Esophagus muscularis mucosa (tissue), 4 donors: ENCODE measurements around the gene TRABD2B. TPM values are rescaled to one million over a fixed set of nuclear protein-coding genes. Genes with fewer than 3 reads are reported as not detected.

Experiments
- DNase-seq: peaks from one replicate; pipeline ENCODE4 v3.0.0-alpha.2; 2017; ENCODE audit errors: extremely low spot score
- H3K27ac ChIP-seq, 4 donors: fragments of 200-600 bp; sonication (generic); replicated peaks in 1 of 4; 1 replicate in 3 of 4; 2 replicates in 1 of 4; pipeline ENCODE4 v1.5.1; 2016 to 2019; ENCODE audit warnings: mild to moderate bottlenecking in 1 of 4
- H3K27me3 ChIP-seq, 4 donors: fragments of 200-600 bp; sonication (generic); one replicate each; pipeline versions ENCODE4 v1.5.1 to v1.6.0; 2016 to 2019
- H3K36me3 ChIP-seq, 4 donors: fragments of 200-600 bp; sonication (generic); one replicate each; pipeline ENCODE4 v1.5.1; 2016 to 2019
- H3K4me1 ChIP-seq, 4 donors: fragments of 200-600 bp; sonication (generic); one replicate each; pipeline ENCODE4 v1.5.1; 2016 to 2019
- H3K4me3 ChIP-seq, 4 donors: fragments of 200-600 bp; sonication (generic); 1 replicate in 2 of 4; 2 replicates in 2 of 4; pipeline ENCODE4 v1.5.1; 2016 to 2019; ENCODE audit warnings: mild to moderate bottlenecking in 4 of 4, moderate library complexity in 1 of 4
- H3K9me3 ChIP-seq, 4 donors: fragments of 200-600 bp; sonication (generic); 1 replicate in 3 of 4; 2 replicates in 1 of 4; pipeline ENCODE4 v1.5.1; 2016 to 2019
- EP300 ChIP-seq: sonication (generic); formaldehyde crosslinking; IDR thresholded peaks from one replicate; pipeline ENCODE4 v1.6.1; 2017; ENCODE audit warnings: antibody characterized with exemption
- POLR2A ChIP-seq: fragments of 450-650 bp; IDR thresholded peaks from one replicate; pipeline ENCODE4 v1.6.1; 2017; ENCODE audit warnings: antibody characterized with exemption, moderate library complexity, mild to moderate bottlenecking, low read depth
- POLR2AphosphoS5 ChIP-seq, 2 donors: sonication (generic); formaldehyde crosslinking; IDR thresholded peaks; one replicate each; pipeline ENCODE4 v1.6.1; 2017; ENCODE audit warnings: antibody characterized with exemption in 2 of 2
- WGBS: methylation state at CpG from one replicate; pipeline ENCODE4 v1.1.5; 2018; 5-methylcytosine and 5-hydroxymethylcytosine counted together
- intact Hi-C: fragments of 100-400 bp; cut with DNase I; formaldehyde crosslinking; loops from one replicate; pipeline ENCODE4 v1.15.1; 2023
- total RNA-seq, 4 donors: library from RNA; depleted of rRNA; stranded (reverse); fragments of >200 nt; gene quantifications; one replicate each; pipeline versions ENCODE4 v1.1.0 to v1.2.1, GENCODE V29; 2016
- TF ChIP-seq, protein P1 (sequence below), 3 experiments: fragments of 200-600 bp in 2 of 3; fragments of 450-650 bp in 1 of 3; sonication (generic) in 2 of 3; IDR thresholded peaks; one replicate each; pipeline ENCODE4 v1.5.1; 2017 to 2019; ENCODE audit warnings: antibody characterized with exemption in 3 of 3, mild to moderate bottlenecking in 2 of 3, moderate library complexity in 1 of 3

TRABD2B gene
- total RNA-seq, 4 donors from 2014 or later: 4.0 to 7.6 (median 4.1) TPM

DNA sequence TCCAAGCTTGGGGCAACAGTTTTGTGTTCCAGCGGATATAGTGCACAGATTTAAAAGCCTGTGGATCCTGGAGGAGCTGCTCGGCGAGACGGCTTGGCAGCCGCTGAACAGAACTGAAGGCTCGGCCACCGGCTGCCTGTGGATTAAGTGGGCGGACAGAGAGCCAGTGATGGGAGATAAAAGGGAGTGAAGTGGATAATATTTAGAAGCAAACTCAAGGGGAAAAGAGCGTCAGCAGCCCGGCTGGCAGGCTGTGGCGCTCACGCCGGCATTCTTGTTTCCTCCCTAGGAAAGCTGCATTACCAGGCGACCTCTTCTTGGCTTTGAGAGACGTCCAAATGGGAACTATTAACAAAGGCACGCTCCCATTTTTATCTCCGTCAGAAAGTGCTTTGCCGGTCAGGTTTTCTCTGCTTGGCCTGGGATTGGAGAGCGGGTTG lies 10.4 kb downstream of the TRABD2B start:
- no peaks in the 10 kb centered on the region for H3K27me3 ChIP-seq
- peak overlapping the region; percentile 31 to 45 (median 34) for H3K4me3 ChIP-seq
- peak overlapping the region; percentile 42 to 73 (median 66) for H3K27ac ChIP-seq
- peaks cover 0 to 8% (median 0%) of the 10 kb centered on the region in 4 donors for H3K36me3 ChIP-seq
- no peaks in the 10 kb centered on the region for H3K9me3 ChIP-seq
- DNase-seq: no peak
- WGBS: 27% methylated on average over 18 of the region's 19 CpGs
- TF ChIP-seq POLR2AphosphoS5 (IDR thresholded peaks at IDR 0.05) (peak; percentile 6 to 18), POLR2A (no peak)
- intact Hi-C loops: no loop called here
- peaks cover 28 to 40% (median 32%) of the 10 kb centered on the region in 4 donors for H3K4me1 ChIP-seq

DNA sequence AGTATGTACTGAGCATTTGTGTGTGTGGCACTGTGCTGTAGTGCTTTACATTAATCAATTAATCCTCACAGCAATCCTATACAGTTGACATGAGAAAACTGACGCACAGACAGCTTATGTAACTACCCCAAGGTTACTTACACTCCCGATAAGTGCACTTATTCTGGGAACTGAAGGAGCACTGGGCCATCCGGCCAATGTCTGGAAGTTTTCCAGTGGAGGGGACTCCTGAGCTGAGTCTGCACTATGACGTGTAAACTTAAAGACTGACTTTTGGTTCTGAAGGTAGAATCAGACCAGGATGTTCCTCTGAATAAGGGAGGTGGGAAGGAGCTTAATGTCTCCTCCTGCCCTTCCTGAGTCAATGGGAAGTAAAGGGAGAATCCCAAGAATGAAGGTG lies 12.2 kb downstream of the TRABD2B start:
- Histone ChIP-seq H3K27me3 (no peaks in the 10 kb centered on the region), H3K27ac (no peak overlapping the region), H3K9me3 (no peaks in the 10 kb centered on the region), H3K36me3 (peaks cover 0 to 3% (median 0%) of the 10 kb centered on the region in 4 donors), H3K4me3 (no peak overlapping the region), H3K4me1 (peaks cover 26 to 39% (median 32%) of the 10 kb centered on the region in 4 donors)
- no peak for DNase-seq
- intact Hi-C loops: no loop called here
- TF ChIP-seq, protein P1, sequence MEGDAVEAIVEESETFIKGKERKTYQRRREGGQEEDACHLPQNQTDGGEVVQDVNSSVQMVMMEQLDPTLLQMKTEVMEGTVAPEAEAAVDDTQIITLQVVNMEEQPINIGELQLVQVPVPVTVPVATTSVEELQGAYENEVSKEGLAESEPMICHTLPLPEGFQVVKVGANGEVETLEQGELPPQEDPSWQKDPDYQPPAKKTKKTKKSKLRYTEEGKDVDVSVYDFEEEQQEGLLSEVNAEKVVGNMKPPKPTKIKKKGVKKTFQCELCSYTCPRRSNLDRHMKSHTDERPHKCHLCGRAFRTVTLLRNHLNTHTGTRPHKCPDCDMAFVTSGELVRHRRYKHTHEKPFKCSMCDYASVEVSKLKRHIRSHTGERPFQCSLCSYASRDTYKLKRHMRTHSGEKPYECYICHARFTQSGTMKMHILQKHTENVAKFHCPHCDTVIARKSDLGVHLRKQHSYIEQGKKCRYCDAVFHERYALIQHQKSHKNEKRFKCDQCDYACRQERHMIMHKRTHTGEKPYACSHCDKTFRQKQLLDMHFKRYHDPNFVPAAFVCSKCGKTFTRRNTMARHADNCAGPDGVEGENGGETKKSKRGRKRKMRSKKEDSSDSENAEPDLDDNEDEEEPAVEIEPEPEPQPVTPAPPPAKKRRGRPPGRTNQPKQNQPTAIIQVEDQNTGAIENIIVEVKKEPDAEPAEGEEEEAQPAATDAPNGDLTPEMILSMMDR (IDR thresholded peaks at IDR 0.05): no peak
- no peak for TF ChIP-seq POLR2AphosphoS5 (IDR thresholded peaks at IDR 0.05)
- TF ChIP-seq EP300: no peak
- TF ChIP-seq POLR2A: no peak
- WGBS: 93% methylated on average over 4 of the region's 4 CpGs

DNA sequence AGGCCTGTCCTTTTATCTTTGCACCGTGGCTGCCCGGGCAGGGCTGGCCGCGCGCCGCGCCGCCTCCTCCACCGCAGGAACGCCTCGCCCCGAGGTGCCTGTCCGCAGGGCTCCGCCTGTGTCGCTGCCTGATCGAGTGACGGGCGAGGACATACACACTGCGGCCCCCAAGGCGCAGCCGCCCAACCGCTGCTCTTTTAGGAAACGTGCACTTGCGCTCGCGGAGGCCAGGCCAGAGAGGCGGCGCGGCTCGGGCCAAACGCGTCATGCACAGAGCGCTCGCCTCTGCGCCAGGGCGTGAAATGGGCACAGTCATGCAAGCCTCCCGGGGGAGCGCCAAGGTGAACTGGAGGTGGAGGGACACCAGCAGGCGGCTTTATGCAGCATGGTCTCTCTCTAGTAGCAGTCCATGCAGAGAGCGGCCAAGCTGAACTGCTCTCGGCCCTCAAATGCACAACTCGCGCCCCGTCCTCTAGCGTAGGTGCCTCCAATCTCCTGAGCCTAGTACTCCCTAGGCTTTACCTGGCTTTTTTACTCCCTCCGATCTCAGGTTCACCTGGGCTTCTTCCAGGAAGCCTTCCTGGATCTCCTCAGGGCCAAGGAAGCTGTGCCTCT lies 12.9 kb downstream of the TRABD2B start:
- 74% methylated on average over 16 of the region's 46 CpGs for WGBS
- Histone ChIP-seq H3K27me3 (no peaks in the 10 kb centered on the region), H3K36me3 (peaks cover 0 to 3% (median 0%) of the 10 kb centered on the region in 4 donors), H3K4me1 (peaks cover 26 to 39% (median 32%) of the 10 kb centered on the region in 4 donors), H3K27ac (no peak overlapping the region), H3K4me3 (no peak overlapping the region), H3K9me3 (no peaks in the 10 kb centered on the region)
- TF ChIP-seq POLR2AphosphoS5 (IDR thresholded peaks at IDR 0.05) (no peak), POLR2A (no peak), EP300 (no peak)
- TF ChIP-seq, protein P1 (IDR thresholded peaks at IDR 0.05): no peak
- no peak for DNase-seq
- intact Hi-C loops: no loop called here

DNA sequence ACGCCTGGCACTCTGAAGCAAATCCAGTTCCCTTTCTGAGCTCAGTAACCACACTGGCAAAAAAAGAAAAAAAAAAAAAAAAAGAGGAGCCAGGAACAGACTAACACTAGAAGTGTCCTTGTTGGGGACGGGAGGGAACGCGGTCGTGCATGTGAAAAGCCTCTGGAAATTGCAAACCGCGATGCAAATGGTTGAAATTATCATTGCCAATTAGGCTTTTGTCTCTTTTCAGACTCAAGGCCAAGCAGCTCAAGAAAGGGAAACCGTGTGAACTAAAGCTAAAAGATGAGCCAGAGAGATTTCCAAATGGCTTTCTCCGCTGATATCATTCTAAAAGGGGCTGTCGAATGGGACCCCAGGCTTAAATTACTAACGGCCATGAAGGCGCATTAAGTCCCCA lies 13.5 kb downstream of the TRABD2B start:
- WGBS: 77% methylated on average over 12 of the region's 12 CpGs
- Histone ChIP-seq H3K27me3 (no peaks in the 10 kb centered on the region), H3K4me1 (peaks cover 29 to 39% (median 32%) of the 10 kb centered on the region in 4 donors), H3K36me3 (peaks cover 0 to 3% (median 0%) of the 10 kb centered on the region in 4 donors), H3K4me3 (no peak overlapping the region), H3K9me3 (no peaks in the 10 kb centered on the region), H3K27ac (no peak overlapping the region)
- TF ChIP-seq POLR2A (no peak), POLR2AphosphoS5 (IDR thresholded peaks at IDR 0.05) (no peak), EP300 (no peak)
- TF ChIP-seq, protein P1 (IDR thresholded peaks at IDR 0.05): no peak
- DNase-seq: no peak
- intact Hi-C loops: no loop called here

DNA sequence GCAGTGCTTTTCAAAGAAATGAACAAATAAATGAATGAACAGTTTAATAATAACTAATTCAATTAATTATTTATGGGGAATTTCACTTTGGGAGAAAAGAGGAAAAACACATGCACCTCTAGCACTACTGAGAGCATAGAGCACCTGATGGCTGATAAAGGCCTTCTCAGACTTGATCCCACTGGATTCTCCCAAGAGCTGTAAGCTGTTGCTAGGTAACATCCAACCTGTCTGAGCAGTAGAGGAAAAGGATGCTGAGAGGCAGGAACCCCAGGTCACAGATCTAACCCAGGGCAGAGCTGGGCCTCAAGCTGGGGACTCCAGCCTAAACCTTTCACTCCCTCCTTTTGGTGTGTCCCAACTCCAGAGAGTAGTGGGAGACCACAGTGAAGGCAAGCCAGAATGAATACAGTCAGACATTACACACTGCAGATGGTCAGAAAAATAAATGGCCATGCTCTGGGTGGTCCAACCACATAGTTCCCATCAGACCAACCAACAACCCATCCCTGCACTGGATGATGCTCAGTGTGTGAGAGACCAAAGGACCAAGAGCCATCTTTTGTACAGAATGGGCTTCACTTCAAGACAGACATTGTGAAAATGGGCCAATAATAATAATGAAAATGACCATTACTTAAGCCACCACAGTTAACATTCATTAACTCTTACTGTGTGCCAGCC lies 15.4 kb downstream of the TRABD2B start:
- H3K27ac ChIP-seq: no peak overlapping the region
- H3K27me3 ChIP-seq: no peaks in the 10 kb centered on the region
- intact Hi-C loops: no loop called here
- no peaks in the 10 kb centered on the region for H3K9me3 ChIP-seq
- H3K4me1 ChIP-seq: peaks cover 18 to 26% (median 23%) of the 10 kb centered on the region in 4 donors
- TF ChIP-seq, protein P1 (IDR thresholded peaks at IDR 0.05): no peak
- TF ChIP-seq POLR2AphosphoS5 (IDR thresholded peaks at IDR 0.05) (no peak), POLR2A (no peak), EP300 (no peak)
- H3K4me3 ChIP-seq: no peak overlapping the region
- peaks cover 0 to 3% (median 0%) of the 10 kb centered on the region in 4 donors for H3K36me3 ChIP-seq
- DNase-seq: no peak
